Activated T-cell treated with anti-CD3 and anti-CD28 coated beads for 1 hour (primary cell): Measurements from ENCODE around the gene PRTG.
"Not testable (repeated sequence)": the region's sequence is repeated elsewhere in the genome, so short reads cannot be mapped to it uniquely, and the experiment has no call there.

ENCODE experiments used
- DNase-seq: peaks from one replicate; pipeline ENCODE4 v3.0.0-alpha.2; 2020; ENCODE audit warnings: low read depth

Gene PRTG, protein sequence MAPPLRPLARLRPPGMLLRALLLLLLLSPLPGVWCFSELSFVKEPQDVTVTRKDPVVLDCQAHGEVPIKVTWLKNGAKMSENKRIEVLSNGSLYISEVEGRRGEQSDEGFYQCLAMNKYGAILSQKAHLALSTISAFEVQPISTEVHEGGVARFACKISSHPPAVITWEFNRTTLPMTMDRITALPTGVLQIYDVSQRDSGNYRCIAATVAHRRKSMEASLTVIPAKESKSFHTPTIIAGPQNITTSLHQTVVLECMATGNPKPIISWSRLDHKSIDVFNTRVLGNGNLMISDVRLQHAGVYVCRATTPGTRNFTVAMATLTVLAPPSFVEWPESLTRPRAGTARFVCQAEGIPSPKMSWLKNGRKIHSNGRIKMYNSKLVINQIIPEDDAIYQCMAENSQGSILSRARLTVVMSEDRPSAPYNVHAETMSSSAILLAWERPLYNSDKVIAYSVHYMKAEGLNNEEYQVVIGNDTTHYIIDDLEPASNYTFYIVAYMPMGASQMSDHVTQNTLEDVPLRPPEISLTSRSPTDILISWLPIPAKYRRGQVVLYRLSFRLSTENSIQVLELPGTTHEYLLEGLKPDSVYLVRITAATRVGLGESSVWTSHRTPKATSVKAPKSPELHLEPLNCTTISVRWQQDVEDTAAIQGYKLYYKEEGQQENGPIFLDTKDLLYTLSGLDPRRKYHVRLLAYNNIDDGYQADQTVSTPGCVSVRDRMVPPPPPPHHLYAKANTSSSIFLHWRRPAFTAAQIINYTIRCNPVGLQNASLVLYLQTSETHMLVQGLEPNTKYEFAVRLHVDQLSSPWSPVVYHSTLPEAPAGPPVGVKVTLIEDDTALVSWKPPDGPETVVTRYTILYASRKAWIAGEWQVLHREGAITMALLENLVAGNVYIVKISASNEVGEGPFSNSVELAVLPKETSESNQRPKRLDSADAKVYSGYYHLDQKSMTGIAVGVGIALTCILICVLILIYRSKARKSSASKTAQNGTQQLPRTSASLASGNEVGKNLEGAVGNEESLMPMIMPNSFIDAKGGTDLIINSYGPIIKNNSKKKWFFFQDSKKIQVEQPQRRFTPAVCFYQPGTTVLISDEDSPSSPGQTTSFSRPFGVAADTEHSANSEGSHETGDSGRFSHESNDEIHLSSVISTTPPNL

GRCh38 chr15:55742927-55743728 lies at the start of gene PRTG:
Gene PRTG (minus strand): TSS chr15:55743152. CDS start chr15:55742931, 221 bp downstream.
- DNase-seq: no peak

- DNase-seq: no peak
These were observed 48.8 kb upstream of the PRTG start for GRCh38 chr15:55791551-55792400.

- DNase-seq: peak; percentile 25
These were observed 46.2 kb upstream of the PRTG start for GRCh38 chr15:55789066-55789660.

DNA sequence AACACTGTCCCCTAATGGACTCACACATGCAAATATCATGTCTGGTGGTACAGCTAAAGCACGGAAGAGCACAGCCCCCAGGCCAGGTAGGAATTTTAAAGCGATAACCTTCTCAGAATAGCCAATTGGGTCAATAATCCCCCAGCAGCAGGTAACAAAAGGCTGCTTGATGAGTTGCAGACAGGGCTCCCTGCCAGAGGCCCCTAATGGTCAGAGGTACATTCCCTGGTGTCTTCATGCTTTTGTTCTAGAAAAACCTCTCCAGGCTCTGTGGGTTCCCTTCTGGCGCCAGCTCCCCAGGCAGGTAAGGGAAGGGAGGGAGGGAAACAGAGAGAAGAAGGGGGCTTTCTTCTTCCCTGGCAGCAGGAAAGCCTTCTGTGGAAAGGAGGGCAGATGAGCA lies 43.4 kb upstream of the PRTG start:
- no peak for DNase-seq

DNA sequence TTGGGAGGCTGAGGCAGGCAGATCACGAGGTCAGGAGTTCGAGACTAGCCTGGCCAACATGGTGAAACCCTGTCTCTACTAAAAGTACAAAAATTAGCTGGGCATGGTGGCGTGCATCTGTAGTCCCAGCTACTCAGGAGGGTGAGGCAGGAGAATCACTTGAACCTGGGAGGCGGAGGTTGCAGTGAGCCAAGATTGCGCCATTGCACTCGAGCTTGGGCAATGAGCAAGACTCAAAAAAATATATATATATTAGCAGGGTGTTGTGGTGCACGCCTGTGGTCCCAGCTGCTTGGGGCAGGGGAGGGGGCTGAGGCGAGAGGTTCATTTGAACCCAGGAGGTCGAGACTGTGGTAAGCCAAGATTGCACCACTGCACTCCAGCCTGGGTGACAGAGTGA lies 42.6 kb upstream of the PRTG start:
- not testable (repeated sequence) for DNase-seq

DNA sequence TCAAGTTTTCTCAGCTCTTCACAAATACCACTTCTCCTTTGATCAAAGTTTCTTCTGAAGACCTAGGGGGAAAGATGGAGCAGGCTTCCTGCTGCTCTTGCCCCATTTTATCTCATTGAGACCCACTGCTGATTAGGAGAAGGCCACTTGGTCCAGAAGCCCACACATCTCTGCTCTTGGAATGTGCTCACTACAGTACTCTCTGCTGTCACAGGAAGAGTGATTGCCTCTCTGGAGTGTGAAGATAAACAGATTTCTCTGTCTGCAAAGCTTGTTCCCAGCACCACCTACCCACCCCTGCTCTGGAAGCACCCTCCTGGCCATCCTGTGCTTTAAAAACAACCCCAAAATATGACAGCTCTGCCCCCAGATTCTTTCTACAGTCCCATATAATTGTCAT lies 41.3 kb upstream of the PRTG start:
- no peak for DNase-seq

- no peak for DNase-seq
These were observed 39.9 kb upstream of the PRTG start for GRCh38 chr15:55782901-55783300.

- DNase-seq: no peak
These were observed 37.3 kb upstream of the PRTG start for GRCh38 chr15:55780292-55780691.

DNA sequence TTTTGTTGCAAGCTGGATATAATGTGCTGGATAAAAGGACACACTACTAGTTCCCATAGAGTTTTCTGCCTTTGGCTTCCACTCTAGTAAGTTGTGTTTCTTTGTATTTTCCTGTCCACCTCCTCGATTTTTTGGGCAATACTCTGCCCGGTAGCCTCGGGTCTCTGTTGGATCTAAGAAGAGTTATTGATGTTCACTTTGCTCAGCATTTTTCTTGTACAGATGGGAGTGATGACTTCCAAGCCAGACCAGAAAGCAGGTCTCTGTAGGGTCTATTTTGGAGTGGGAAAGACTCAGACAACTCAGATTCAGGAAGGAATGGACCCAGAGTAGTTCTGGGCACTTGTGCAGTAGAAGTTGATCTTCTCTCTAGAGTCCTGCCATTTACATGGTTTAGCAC lies 36.0 kb upstream of the PRTG start:
- DNase-seq: no peak

DNA sequence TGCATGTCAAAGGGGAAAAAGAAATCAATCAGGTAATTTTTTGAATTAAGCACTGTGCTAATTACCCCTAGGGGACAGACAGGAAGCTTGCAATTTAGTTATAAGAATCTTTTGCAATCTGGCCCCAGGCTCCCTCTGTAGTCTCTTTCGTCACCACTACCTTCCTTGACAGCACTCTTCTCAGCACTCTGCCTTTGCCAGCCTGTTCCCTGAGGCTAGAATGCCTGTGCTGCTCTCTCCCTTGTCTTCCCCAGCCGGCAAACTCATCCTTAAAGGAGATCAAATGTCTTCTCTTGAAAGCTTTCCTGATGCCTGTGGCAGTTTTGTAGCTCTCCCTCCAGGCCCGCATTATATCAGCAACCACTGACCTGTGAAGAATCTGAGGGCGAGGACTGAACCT lies 32.4 kb upstream of the PRTG start:
- DNase-seq: no peak

DNA sequence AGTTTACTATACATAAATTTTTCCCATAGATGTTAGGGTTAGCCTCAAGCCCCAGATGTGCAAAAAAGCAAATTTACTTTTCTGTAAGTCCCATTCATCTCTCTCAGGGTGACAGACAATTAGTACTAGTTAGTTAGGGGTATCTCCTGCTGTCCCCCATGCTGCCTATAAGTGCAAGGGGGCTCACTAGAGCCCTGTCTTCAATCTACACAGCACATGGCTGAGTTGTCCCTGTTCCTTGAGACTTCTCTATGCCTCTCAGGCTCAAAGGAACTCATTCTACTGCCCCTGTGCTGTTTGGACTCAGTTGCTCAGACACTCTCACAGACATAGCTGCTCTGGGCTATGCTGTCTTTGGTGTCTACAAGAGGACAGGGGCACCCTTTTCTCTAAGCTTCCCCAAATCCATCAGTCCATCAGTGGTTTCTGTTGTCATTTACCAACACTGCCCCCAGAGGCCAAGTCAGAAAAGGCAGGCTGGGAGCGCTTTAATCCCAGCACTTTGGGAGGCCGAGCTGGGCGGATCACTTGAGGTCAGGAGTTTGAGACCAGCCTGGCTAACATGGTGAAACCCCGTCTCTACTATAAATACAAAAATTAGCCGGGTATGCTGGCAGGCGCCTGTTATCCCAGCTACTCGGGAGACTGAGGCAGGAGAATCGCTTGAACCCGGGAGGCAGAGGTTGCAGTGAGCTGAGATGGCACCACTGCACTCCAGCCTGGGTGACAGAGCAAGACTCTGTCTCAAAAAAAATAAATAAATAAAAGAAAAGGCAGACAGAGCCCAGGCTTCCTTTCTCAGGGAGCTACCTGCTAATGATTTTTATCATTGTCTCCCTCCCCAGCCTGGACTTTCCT lies 31.4 kb upstream of the PRTG start:
- peak; percentile 6 for DNase-seq

GRCh38 chr15:55770806-55771205 lies 27.9 kb upstream of the PRTG start:
- DNase-seq: no peak

DNA sequence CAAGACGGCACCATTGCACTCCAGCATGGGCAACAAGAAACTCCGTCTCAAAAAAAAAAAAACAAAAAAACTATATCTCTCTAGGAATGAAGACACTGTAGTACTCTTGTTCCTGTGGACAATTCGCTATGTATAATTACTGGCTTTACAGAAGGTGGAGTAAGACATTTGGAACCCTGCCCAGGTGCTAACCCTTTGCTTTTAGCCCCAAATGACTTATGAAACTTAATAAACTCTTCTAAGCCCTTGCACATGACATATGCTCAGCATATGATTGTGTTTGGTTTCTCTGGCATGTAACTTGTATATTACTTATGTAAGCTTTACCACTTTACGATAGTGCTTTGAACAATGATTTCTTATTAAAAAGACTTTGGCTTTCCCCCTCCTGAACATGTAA lies 27.3 kb upstream of the PRTG start:
- DNase-seq: no peak

- DNase-seq: no peak
These were observed 25.8 kb upstream of the PRTG start for GRCh38 chr15:55768670-55769185.

DNA sequence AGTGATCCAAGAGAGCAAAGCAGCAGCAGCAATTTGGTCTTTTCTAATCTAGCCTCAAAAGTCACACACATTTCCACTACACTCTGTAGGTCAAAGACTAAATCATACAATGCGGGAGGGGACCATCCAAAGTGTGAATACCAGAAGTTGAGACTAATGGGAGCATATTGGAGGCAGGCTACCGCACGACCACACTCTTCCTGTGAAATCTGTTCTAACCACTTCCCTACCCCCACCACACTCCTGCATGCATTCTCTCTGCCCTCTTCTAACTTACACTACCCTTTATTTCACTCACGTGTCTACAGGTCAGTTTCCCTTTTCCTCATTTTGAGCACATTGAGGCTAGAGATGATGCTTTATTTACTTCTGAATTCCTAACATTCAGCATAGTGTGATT lies 23.7 kb upstream of the PRTG start:
- DNase-seq: no peak

- DNase-seq: no peak
These were observed 21.4 kb upstream of the PRTG start for GRCh38 chr15:55764398-55764797.

DNA sequence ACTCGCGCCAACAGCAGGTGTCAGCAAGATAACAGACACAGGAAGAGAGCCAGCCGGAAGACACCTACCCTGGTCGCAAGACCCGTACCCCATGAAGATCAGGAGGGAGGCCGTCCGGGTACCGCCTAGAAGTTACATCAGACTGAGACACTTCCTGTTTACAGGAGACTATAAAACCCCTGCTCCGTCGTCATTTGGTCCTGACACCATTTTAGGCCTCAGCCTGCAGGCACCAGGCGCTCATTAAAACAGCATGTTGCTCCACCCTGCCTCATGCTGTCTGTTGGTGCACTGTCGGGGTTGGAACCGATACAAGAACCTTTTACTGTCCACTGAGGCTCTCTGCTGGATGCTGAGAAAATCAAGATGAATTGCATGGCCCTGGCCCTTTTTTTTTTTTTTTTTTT lies 15.6 kb upstream of the PRTG start:
- DNase-seq: no peak

- DNase-seq: not testable (repeated sequence)
These were observed 10.5 kb upstream of the PRTG start for GRCh38 chr15:55753433-55753832.

DNA sequence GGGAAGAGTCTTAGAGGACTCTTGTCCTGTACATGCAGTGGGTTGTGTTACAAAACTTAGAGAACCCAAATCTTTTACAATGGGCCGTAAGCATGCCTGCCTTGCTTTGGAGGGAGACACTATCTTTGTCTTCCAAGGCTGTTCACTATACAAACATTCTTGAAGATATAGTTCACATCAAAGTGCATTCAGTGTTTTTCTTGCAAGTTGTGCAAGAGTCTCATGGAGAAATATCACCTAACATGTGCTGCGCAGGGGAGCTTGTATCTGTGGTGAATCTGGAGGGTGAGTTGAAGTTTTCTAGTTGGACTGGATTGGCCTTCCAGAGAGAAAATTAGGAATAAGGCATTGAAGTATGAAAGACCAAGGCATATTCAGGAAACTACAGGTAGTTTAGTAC lies 7.8 kb upstream of the PRTG start:
- no peak for DNase-seq
